HG03095 (cell line): ENCODE results near the gene SLC41A1.

Experiments used
- ATAC-seq: cut with Tn5 transposase; IDR thresholded peaks from one replicate; pipeline ENCODE4 v1.9.1; 2021; ENCODE audit warnings: moderate library complexity; ENCODE audit not compliant: unreplicated experiment

Gene SLC41A1

DNA sequence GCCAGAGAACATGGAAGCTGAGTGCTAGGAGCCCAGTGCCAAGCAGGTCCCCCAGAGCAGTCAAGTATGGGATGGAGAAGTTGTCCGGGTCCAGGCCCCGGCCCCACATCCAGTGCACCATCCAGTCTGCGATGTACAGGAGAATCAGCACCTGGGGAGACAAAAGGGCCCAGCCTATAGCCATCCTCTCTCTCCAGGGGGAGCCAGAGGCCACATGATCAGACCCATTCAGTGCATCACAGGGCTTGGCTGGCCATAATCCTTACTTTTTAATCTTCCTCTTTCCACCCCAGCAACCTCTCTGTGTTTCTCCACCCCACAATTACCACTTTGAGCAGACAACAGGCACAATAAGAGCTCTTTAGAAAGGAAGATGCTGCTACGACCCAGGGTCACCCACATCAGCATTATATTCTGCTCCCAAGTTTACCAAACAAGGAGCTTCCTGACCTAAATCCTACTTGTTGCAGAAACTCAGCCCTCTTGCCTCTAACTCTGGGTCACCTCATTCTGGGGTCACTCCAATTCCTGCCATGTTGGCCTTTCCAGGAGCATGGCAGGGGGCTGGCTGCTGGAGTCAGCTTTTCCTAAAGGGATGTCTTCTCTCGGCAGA, 21.3 kb downstream of the SLC41A1 start:
- no peak for ATAC-seq

DNA sequence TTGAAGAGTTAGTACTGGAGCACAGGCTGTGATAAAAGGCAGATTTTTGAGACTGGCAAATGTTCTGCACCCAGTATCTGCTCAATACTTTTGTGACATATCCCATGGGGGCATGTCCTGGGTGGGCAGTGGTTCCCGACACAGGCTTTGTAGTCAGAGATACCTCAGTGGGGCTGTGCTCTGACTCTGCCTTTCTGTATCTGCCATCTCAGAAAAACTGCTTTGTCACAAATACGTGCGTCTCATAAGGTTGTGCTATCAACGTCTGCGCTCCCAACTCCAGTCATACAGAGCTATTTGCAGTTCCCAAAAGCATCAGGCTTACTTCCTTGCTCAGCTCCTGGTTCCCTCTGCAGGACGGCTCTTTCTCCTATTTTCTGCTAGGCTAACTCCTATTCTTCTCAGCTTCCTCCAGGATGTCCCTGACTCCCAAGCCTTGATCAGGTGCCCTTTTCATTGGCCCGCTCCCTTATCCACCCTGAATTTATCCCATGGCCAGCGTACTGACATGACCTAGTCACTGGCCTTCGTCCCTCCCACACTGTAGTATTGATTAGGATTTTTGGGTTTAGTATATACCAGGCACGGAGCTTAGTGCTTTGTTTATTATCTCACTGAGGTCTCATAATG, 25.6 kb downstream of the SLC41A1 start:
- ATAC-seq: no peak

DNA sequence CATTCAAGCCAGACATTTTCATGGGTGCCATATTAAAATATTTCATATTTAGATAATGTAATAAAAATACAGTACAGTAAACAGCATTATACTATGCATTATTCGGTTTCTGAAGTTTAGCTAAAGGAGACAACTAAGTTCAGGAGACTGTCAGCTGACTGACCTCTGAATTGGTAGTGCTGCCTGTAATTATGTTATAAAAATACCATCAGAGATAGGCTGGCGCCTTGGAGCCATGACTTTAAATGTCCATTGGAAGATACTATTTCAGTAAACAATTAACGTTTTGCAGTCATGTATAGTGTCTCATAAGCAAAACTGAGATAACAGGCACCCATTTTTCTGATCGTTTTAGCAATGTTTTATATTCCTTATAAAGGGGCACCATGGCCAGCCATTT, 26.4 kb downstream of the SLC41A1 start:
- ATAC-seq: no peak

DNA sequence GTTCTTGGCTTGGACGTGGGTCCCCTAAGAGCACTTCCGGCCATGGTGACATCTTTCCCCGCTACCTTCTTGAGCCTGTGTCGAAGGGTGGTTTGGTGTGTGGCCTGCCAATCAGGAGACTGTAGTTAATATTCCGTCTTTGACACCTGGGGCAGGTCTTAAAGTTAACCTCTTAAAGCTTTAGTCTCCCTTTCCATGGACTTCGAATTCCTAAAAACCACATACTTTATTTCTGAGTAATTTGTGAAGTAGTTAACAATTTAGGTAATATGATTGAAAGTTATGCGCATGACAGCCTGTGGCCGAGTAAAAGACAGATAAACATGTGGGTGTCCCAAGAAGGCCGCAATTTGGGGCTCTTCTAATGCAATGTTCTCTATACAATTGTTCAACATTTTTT, 27.6 kb downstream of the SLC41A1 start:
- ATAC-seq: no peak

DNA sequence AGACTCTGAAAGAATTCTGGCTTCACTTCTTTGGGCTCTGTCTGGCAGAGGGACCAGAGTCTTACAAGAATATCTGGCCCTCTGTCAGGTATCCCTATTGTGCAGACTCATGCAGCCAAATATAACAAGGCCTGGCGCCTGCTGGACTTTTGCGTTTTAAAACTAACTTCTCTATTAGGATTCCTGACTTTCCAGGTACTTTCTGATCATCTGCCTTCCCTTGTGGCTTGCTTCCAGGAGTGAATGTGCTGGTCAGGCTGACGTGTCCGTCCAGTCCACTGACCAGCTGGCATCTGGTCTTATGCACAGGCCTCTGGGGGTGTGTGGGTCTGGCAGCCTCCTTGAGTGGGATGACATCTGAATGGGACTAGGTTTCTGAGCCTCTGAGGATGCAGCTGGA, 29.1 kb downstream of the SLC41A1 start:
- no peak for ATAC-seq

DNA sequence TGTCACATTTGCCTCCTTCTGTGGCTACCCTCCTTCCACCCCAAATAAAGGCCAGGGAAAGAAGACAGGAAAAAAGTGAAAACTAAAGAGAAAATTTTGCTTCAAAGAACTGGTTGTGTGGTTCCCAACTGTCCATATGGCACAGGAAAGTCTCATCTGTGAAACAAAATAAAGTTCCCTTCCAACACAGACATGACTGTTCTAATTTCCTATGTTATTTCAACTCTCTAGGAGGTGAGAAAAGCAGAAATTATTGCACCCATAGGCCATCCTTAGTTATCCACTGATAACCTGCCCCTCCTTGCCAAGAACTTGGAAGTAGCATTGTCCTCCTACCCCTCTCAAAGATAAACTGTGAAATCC, 29.6 kb downstream of the SLC41A1 start:
- ATAC-seq: no peak

DNA sequence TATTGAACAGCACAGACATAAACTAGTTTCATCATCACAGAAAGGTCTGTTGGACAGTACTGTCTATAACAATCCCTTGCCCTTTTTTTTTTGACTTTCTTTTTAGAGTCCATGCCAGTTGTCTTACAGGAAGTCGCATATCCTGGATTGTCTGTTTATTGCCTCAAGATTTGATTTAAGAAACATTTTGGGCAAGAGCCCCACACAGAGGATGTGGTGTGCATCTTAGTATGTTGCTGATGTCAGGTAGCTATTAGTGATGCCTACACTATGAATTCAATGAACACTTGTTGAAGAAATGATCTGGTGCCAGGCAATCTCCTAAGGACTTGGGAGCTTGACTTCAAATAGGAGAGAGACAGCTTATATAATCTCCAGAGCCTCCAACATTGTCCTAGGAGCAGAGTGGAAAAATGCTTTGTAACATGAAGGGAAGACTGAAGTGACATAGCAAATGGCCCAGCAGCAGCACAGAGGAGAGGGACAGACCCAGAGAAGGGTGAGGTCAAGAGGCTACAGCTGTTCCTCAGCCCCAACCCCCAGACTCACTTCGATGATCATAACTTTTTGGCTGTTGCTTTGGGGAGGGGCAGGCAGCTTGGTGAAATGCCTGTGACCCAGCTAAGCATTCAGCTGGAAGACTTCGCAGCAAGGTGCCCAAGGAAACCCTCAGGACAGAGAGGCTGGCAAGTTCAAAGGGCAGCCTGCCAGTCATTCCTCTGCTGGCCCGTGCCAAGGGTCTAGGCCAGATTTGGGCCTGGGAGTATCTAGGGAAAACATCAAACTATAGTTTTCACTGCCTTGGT, 30.2 kb downstream of the SLC41A1 start:
- ATAC-seq: no peak

DNA sequence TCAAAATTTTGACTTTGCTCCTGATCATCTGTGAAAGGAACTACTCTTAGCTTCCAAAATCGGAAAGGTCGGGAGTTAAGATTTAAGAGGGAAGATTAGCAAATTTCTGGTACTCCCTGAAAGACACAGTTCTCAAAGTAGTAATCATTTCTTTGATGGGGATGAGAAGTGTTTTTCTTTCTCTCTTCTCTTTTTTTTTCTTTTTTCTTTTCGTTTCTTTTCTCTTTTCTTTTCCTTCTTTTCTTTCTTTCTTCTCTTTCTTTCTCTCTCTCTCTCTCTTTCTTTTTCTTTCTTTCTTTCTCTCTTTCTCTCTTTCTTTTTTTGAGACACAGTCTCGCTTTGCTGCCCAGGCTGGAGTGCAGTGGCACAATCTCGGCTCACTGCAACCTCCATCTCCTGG, 32.7 kb downstream of the SLC41A1 start:
- ATAC-seq: no peak

DNA sequence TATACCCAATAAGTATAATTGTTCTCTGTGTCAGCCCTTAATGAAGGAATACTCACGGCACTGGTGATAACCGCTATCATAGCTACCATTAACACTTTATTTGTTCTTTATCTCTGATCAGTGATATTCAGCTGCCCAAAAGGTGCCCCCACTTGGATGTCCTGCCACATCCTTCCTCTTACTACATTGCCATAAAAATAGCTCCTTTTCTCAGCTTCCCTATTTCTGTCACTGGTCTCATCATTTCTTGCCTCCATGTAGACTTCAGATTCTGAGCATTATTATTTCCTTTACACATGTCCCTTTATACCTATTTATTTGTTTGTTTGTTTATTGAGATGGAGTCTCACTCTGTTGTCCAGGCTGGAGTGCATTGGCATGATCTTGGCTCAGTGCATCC, 35.0 kb downstream of the SLC41A1 start:
- no peak for ATAC-seq

DNA sequence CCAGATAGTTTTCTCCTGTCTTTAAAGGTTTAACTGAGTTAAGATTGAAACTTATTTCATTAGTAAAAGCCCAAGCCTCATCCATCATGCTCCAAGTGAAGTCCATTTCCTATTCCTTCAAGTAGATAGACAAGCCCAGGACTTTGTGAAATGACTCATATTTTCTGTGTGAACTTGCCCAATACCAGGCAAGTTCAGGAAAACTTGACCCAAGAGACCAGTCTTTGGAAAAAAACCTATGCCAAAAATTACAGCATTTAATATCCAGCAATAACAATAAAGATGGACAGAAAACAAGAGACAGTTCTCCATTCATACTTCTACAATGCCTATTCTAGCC, 37.3 kb downstream of the SLC41A1 start:
- ATAC-seq: no peak

DNA sequence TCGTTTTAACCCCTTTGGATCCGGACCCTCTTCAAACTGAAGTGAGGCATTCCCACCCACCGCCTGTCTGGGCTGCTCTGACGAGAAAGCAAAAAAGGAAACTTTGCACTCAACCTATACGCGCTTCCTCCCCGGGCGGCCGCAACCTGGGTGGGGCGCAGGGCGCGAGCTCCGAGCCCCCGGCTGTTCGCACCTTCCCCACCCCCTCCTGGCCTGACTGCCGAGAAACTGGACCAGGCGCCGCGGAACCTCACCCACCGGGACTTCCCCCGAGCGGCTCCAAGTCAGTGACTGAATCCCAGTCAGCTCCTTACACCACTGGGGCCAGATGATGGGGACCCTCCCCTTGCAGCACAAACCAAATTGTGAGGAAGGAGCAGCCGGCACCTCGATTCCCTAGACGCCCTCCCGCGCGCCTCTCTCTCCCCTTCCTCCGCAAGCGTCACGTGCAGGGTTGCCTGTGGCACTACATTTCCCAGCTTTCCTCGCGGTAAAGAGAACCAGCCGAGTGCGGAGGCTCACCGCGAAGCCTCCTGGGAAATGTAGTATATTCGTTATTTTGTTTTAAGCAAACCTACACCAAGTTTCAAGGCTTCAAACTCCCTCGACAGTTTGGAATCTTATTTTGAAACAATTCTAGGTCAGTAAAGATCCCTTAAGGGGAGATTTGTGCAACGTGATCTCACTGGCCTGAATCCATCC, 37.8 kb downstream of the SLC41A1 start, which contains the start of gene RAB29:
Gene RAB29 (minus strand): TSS at position 468 of the 702 bp plus-strand sequence. CDS start 526 bp downstream, outside the sequence.
- peak; percentile 71 for ATAC-seq

DNA sequence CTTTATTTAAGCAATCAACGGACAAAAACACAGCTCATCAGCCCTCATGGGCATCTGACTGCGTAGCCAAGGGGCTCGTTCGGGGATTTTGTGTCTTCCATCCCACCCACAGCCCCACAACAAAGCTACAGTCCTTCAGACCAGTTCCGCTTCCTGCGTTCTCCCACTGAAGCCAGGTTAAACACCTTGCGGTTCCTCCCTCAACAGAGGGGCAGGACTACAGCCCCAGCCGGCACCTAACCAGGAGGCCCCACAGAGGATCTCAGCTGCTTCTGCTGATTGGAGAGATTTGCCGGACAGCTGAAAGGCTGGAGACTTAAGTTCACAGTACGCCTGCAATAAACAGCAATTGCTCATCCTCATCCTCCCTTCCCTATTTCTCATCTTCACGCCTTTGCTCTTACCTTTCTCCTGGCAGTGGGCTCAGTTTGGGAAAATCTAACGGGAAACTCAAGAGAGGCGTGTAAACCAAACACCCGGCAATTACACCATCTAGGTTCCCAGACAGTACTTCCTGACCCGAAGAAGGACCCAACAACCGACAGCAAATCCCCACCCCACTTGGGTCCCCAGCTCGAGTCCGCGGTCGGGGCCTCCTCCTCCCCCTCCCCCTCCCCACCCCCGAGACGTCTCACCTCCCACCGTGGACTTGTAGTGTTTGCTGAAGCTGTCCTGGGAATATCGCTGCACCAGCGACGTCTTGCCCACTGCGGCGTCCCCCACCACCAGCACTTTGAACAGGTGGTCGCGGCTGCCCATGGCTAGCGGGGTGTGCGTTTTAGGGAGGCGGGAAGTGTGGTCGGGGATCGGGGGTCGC, 38.6 kb downstream of the SLC41A1 start:
- peak; percentile 9 for ATAC-seq

DNA sequence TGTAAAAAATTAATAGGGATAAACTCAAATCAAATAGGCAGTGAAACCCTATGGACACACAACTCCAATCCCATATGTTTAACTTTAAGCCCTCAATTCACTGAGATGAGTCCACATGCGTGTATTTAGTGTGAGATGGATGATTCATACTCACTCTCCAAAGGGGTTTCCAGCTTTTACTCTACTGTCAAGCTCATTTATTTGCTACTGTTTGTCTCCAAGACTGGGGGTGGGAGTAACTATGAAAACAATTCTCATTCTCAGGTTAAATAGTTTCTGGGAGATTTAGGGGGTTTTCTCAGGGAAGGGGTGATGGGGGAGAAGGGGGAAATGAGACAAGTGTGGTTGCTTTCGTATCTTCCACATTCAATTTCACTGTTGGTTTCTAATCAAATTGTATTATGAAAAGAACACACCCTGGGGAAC, 40.4 kb downstream of the SLC41A1 start:
- no peak for ATAC-seq

DNA sequence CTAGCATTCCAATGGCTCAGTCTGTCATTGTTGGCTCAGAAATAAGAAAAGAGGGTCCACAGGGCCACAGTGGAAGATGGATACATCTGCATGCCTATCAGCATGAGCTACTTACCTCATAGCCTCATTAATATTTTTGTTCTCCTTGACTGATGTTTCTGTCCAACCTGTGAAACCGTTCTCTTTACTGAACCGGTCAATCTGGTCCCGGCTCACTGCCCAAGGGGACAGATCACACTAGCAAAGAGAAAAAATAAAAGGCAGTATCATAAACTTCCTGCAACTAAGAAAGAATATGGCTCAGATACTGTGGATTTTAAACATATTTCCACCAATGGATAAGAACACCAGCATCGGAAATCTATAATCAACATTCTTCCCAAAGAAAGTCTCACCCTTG, 42.4 kb downstream of the SLC41A1 start:
- no peak for ATAC-seq

DNA sequence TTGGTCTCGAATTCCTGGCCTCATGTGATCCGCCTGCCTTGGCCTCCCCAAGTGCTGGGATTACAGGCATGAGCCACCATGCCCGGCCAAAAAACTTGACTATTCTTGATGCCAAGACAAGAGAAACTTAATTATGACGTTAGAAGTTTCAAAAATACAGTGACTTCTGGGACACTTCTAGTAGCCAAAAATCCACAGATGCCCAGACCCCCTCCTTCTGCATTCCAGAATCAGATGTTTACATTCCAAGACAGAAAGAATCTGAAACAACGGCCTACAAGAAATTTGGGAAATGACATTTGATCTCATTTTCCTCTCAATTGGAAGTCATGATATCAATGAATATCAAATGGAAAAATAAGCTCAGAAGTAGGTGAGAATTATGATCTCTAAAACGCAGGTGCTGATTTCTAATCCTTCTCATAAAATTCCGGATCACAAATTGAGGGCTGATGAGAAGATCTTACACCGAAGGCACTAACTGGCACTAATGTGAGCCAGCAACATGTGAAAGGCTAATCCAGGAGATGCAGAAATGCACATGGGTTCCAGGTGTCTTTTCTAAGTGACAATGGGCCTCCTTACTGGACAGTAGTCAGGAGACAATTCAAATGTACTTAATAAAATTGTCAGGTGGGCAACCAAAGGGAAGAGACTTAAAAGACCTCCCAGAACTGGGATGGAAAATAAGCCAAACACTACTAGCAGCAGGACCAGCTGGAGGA, 43.2 kb downstream of the SLC41A1 start:
- ATAC-seq: no peak

DNA sequence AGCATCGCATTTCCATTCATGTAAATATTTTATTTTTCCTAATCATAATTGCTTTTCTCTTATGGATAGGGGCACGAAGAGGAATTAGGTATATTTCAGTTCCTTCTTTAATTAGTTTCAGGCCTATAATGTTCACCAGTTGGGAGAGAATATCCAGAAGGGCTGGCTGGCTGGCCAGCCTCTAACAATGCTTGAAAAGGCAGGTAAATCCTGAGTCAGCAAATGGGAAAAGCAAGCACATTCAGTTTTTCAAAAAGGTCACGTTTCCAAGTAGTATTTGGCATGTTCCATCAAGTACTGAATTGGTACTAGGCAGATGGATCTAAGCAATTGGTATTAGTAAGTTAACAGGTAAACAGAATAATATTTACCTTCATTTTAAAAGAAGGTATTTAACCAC, 45.8 kb downstream of the SLC41A1 start:
- no peak for ATAC-seq

DNA sequence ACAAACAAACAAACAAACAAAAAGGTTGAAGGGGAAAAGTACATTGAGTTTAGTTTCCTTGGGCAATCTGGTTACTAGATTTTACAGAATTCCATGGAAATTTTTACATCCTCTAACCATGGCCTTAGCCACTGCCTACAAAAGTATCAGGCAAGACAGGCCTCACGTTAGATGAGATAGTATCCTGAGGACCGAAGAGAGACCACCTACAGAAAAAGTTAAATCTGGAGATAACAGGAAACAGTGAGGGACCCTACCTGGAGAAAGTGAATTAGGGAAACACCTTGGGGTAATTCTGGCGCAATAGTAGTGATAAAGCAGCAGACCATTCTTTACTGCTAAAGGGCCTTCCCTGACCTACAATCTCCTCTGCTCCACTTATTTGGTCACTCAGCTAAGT, 46.4 kb downstream of the SLC41A1 start:
- ATAC-seq: no peak

DNA sequence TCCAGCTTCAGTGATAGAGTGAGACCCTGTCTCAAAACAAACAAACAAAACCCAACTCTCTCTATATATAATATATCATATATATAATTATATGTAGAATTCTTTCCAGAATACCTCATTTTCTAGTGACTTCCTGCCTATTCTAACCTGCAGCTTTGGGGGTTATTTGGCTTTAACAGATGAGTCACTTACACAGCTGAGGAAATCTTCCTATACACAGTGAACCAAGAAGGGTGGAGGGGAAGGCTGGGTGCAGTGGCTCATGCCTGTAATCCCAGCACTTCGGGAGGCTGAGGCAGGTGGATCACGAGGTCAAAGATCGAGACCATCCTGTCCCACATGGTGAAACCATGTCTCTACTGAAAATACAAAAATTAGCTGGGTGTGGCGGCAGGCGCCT, 47.0 kb downstream of the SLC41A1 start:
- ATAC-seq: no peak

DNA sequence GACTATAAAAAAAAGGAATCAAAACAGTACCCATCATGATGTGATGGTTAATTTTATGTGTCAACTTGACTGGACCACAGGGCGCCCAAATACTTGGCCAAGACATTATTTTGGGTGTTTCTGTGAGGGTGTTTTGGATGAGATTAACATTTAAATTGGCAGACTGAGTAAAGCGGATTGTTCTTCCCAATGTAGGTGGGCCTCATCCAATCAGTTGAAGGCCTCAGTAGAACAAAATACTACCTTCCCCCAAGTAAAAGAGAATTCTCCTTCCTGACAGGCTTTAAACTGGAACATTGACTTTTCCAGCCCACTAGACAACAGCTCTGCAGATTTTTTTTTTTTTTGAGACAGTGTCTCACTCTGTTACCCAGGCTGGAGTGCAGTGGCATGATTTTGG, 48.4 kb downstream of the SLC41A1 start:
- no peak for ATAC-seq

DNA sequence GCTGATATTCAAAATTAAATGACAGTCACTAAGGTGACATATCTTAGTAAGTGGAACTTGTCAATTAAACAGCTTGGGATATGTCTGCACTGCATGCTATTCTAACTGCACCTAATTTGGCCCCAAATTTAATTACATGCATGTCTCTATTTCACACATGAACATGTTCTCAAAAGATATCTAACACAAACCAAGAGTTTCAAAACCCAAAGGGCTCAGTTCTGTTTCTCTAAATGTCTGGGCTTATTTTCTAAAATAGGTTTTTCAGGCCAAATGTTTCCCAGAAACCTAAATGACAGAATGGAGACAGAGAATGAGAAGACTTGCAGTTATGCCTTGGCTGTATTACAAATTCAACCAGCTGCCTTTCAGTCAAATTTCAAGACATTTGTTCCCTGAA, 49.0 kb downstream of the SLC41A1 start:
- ATAC-seq: no peak
